Measurements from ENCODE around the gene RAD21L1.

- TF ChIP-seq POLR2A (IDR thresholded peaks at IDR 0.05) (no peak), CTCF (IDR thresholded peaks at IDR 0.05) (no peak)
Observed at GRCh38 chr20:1292620-1293019, 66.8 kb downstream of the RAD21L1 start.
